Vagina (tissue), 2 donors: ENCODE data around the gene ZNF555.

ENCODE experiments used
- POLR2A ChIP-seq, 2 donors: fragments of 450-650 bp; IDR thresholded peaks; one replicate each; pipeline ENCODE4 v1.6.1; 2017; ENCODE audit warnings: antibody characterized with exemption in 2 of 2, mild to moderate bottlenecking in 2 of 2, moderate library complexity in 2 of 2
- TF ChIP-seq, protein P1 (sequence below), 3 experiments: fragments of 450-650 bp in 2 of 3; fragments of 200-600 bp in 1 of 3; sonication (generic) in 1 of 3; IDR thresholded peaks; one replicate each; pipeline ENCODE4 v1.5.1; 2017 to 2019; ENCODE audit warnings: antibody characterized with exemption in 3 of 3, mild to moderate bottlenecking in 2 of 3, moderate library complexity in 2 of 3

DNA sequence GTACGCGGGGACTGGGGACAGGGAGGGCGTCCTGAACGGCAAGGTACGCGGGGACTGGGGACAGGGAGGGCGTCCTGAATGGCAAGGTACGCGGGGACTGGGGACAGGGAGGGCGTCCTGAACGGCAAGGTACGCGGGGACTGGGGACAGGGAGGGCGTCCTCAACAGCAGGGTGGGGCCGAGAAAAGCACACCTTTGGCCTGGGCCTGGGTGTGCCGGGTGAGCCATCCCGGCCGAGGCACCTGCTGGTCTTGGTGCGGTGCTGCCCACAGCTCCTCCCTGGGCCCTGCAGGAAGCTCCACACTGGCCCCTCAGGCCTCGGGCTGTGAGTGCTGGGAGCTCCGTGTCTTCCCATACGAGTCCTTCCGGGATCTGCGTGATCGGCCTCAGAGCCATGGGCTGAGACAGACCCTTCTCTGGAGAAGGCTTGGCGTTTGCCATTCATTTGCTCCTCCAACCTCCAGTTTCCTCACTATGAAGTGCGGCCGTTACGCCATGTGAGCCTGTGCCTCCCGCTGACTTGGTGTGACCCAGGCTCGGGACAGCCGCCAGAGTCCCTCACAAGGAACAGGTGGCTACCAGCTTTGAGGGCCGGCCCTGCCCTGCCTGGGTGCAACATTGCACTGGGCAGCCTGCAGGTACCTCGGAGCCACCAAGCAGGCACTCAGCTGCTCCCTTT, 29.4 kb upstream of the ZNF555 start:
- no peak for TF ChIP-seq POLR2A (IDR thresholded peaks at IDR 0.05)
- TF ChIP-seq, protein P1, sequence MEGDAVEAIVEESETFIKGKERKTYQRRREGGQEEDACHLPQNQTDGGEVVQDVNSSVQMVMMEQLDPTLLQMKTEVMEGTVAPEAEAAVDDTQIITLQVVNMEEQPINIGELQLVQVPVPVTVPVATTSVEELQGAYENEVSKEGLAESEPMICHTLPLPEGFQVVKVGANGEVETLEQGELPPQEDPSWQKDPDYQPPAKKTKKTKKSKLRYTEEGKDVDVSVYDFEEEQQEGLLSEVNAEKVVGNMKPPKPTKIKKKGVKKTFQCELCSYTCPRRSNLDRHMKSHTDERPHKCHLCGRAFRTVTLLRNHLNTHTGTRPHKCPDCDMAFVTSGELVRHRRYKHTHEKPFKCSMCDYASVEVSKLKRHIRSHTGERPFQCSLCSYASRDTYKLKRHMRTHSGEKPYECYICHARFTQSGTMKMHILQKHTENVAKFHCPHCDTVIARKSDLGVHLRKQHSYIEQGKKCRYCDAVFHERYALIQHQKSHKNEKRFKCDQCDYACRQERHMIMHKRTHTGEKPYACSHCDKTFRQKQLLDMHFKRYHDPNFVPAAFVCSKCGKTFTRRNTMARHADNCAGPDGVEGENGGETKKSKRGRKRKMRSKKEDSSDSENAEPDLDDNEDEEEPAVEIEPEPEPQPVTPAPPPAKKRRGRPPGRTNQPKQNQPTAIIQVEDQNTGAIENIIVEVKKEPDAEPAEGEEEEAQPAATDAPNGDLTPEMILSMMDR (IDR thresholded peaks at IDR 0.05) = no peak
